K562 (cell line): ENCODE results near the gene TSHB. TPM values are rescaled to one million over a fixed set of nuclear protein-coding genes. Genes with fewer than 3 reads are reported as not detected.

ENCODE experiments used
- ATAC-seq: fragments of 200-7000 bp; cut with Tn5 transposase; 3 replicates; pipeline ENCODE4 v1.9.1; 2020; ENCODE audit warnings: moderate library complexity
- BruUV-seq: library from RNA; stranded (reverse); fragments of 400-500 nt; replicated peaks from 2 replicates; lab custom pipeline; 2021; lab: Mats Ljungman, UMichigan
- CTCF ChIA-PET: fragments of 300-600 bp; formaldehyde crosslinking; extraction: SDS; loops from one replicate; lab custom pipeline; 2021; ENCODE audit warnings: low intra/inter-chr PET ratio; lab: Yijun Ruan, JAX
- POLR2A ChIA-PET: fragments of 300-600, 350-650 bp; sonication (Branson Sonifier 250); formaldehyde crosslinking; extraction: SDS; loops from one replicate; lab custom pipeline; 2021; ENCODE audit warnings: antibody characterized with exemption, inconsistent platforms; lab: Yijun Ruan, JAX
- DNase-seq, 4 experiments: peaks; one replicate each; pipeline versions ENCODE4 v3.0.0 to v3.0.0-alpha.2; 2011 to 2018; ENCODE audit warnings: low spot score in 3 of 4, mixed read lengths in 3 of 4; ENCODE audit errors: extremely low read depth in 1 of 4
- FAIRE-seq: peaks from 2 replicates; lab custom pipeline; 2011; peaks lifted over from hg19 to GRCh38; lab: Jason Lieb, UNC
- H2AFZ ChIP-seq: 2 replicates; pipeline ENCODE4 v1.6.0; 2011; ENCODE audit warnings: low read depth, low read length, control low read depth, inconsistent platforms
- H3K27ac ChIP-seq: fragments of 200-600 bp; 3 replicates; pipeline ENCODE4 v1.8.0; 2011; ENCODE audit warnings: low read depth, mild to moderate bottlenecking, control low read depth, inconsistent platforms, low read length, moderate library complexity, mixed read lengths; ENCODE audit errors: extremely low read depth
- H3K27me3 ChIP-seq, 2 experiments: fragments of 300-600 bp in 1 of 2; 2 replicates in 1 of 2; 3 replicates in 1 of 2; pipeline versions ENCODE4 v1.6.0 to v1.8.0; 2011; ENCODE audit warnings: inconsistent platforms in 2 of 2, low read length in 2 of 2, mild to moderate bottlenecking in 1 of 2, mixed read lengths in 1 of 2, moderate library complexity in 1 of 2; ENCODE audit not compliant: control insufficient read depth in 2 of 2, insufficient read depth in 2 of 2
- H3K36me3 ChIP-seq: fragments of 300-600 bp; 3 replicates; pipeline ENCODE4 v1.8.0; 2011; ENCODE audit warnings: mild to moderate bottlenecking, low read length, inconsistent platforms; ENCODE audit not compliant: control insufficient read depth, insufficient read depth
- H3K4me1 ChIP-seq, 2 experiments: fragments of 200-600 bp in 1 of 2; replicated peaks in 1 of 2; 2 replicates in 1 of 2; 3 replicates in 1 of 2; pipeline versions ENCODE4 v1.5.1 to v1.8.0; 2011; ENCODE audit warnings: inconsistent platforms in 2 of 2, low read length in 2 of 2, mild to moderate bottlenecking in 1 of 2, mixed read lengths in 1 of 2, moderate library complexity in 1 of 2; ENCODE audit not compliant: control insufficient read depth in 2 of 2, insufficient read depth in 2 of 2
- H3K4me2 ChIP-seq: 2 replicates; pipeline ENCODE4 v1.6.1; 2011; ENCODE audit warnings: low read length, control low read depth, inconsistent platforms, mixed read lengths; ENCODE audit not compliant: insufficient read depth
- H3K4me3 ChIP-seq: fragments of 200-600 bp; sonication (generic), shearing (Covaris generic); 2 replicates; pipeline ENCODE4 v1.5.1; 2016; ENCODE audit warnings: control low read depth, inconsistent platforms
- H3K79me2 ChIP-seq: fragments of 200-600 bp; 3 replicates; pipeline ENCODE4 v1.8.0; 2011; ENCODE audit warnings: low read length, inconsistent platforms; ENCODE audit not compliant: control insufficient read depth, insufficient read depth
- H3K9ac ChIP-seq, 2 experiments: 2 replicates each; pipeline versions ENCODE4 v1.6.0 to v1.6.1; 2011; ENCODE audit warnings: low read depth in 2 of 2, low read length in 2 of 2, control low read depth in 1 of 2, inconsistent platforms in 1 of 2, mild to moderate bottlenecking in 1 of 2, mixed read lengths in 1 of 2; ENCODE audit not compliant: insufficient read depth in 1 of 2
- H3K9me1 ChIP-seq: one replicate; pipeline ENCODE4 v1.6.0; 2011; ENCODE audit warnings: inconsistent platforms, mild to moderate bottlenecking, low read length, moderate library complexity; ENCODE audit not compliant: control insufficient read depth, insufficient read depth
- H3K9me3 ChIP-seq: replicated peaks from 2 replicates; pipeline ENCODE4 v1.5.1; 2011; ENCODE audit warnings: low read depth, low read length, inconsistent platforms; ENCODE audit not compliant: control insufficient read depth, insufficient read depth
- H4K20me1 ChIP-seq: replicated peaks from 2 replicates; pipeline ENCODE4 v1.6.1; 2011; ENCODE audit warnings: low read length, inconsistent platforms, mixed read lengths; ENCODE audit not compliant: control insufficient read depth, insufficient read depth
- C11orf30 ChIP-seq: fragments of 450-650 bp; IDR thresholded peaks from 2 replicates; pipeline ENCODE4 v1.6.1; 2016; ENCODE audit warnings: low read depth, mild to moderate bottlenecking
- CEBPB ChIP-seq: fragments of 450-650 bp; IDR thresholded peaks from 2 replicates; pipeline ENCODE4 v1.6.1; 2016; ENCODE audit warnings: missing genetic modification characterization, missing compliant biosample characterization
- MED1 ChIP-seq: sonication (generic); formaldehyde crosslinking; IDR thresholded peaks from 2 replicates; pipeline ENCODE4 v1.8.1; 2023; ENCODE audit warnings: missing genetic modification reagents, borderline replicate concordance
- ZNF316 ChIP-seq: fragments of 450-650 bp; IDR thresholded peaks from 2 replicates; pipeline ENCODE4 v1.6.1; 2016
- WGBS: fragments of 100-300 bp; shearing (Covaris generic); methylation state at CpG from one replicate; pipeline ENCODE4 v1.1.6; 2016; ENCODE audit warnings: low coverage, mixed read lengths; ENCODE audit not compliant: insufficient coverage; ENCODE audit errors: missing lambda C conversion rate; 5-methylcytosine and 5-hydroxymethylcytosine counted together
- in situ Hi-C: fragments of 300-500 bp; cut with MboI; formaldehyde crosslinking; loops from 4 replicates; pipeline ENCODE4 v1.15.0; 2018; ENCODE audit warnings: inconsistent platforms, mixed read lengths
- intact Hi-C: fragments of 100-400 bp; cut with micrococcal nuclease; formaldehyde crosslinking; loops from 2 replicates; pipeline ENCODE4 v1.14.2; 2022
- polyA plus RNA-seq, 8 experiments: library from polyadenylated mRNA; depleted of rRNA in 4 of 8; stranded (reverse) in 5 of 8; unstranded in 3 of 8; fragments of >200 nt; fragmentation: Nextera tagmentation in 2 of 8; fragmentation: Illumina TruSeq in 1 of 8; extraction: Ambion mirVana in 2 of 8; extraction: Trizol in 1 of 8; gene quantifications; 2 replicates each; pipeline versions ENCODE4 v1.2.1 to v1.2.3, GENCODE V29; 2011 to 2014; ENCODE audit warnings: inconsistent platforms in 1 of 8, missing spikeins in 1 of 8
- total RNA-seq, 7 experiments: library from RNA; depleted of rRNA in 6 of 7; stranded (reverse); fragments of >200 nt in 6 of 7; fragmentation: Illumina TruSeq in 2 of 7; extraction: Trizol in 2 of 7; gene quantifications; 2 replicates each; pipeline versions ENCODE4 v1.2.1 to v1.2.3, GENCODE V29; 2011 to 2021; ENCODE audit warnings: low replicate concordance in 1 of 7
- TF ChIP-seq, protein P1 (sequence below): IDR thresholded peaks from 2 replicates; pipeline ENCODE4 v1.6.1; 2016; ENCODE audit warnings: missing genetic modification characterization, missing compliant biosample characterization

The TSHB gene
- total and polyA plus RNA-seq, 9 of the 15 experiments (the other 6 are each of a cell fraction or from before 2014, with no cell fraction given): not detected

DNA sequence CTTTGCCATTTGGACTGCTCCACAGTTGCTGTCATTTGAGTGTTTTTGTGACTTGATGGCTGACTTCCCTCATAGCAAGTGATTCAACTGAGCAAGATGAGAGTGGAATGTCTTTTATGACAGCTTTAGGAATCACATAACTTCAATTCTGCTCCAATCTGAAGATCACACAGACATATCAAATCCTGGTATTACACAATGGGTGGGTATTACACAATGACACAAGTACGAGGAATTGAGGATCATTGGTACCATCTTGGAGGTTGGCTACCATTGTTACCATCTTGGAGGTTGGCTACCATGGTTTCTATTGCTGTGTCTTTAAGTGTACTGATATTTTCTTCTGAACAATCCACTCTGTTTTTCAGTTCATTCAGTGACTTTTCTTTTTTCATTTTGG is 8.5 kb upstream of the TSHB start:
- H3K4me2 ChIP-seq: no peak overlapping the region
- intact Hi-C loops (no loop called here), in situ Hi-C loops (no loop called here)
- no peak overlapping the region for H3K9ac ChIP-seq
- no peak overlapping the region for H3K27ac ChIP-seq
- POLR2A ChIA-PET: no interaction called here
- CTCF ChIA-PET: interaction anchor here (0.6 kb wide), 1 partner anchor 20 kb away, joined by 3 read pairs; no protein-coding TSS in a partner anchor
- H3K79me2 ChIP-seq: no peaks in the 10 kb centered on the region
- no peaks in the 10 kb centered on the region for H3K27me3 ChIP-seq
- no TSS peak for BruUV-seq
- WGBS: 0% methylated on average over 1 of the region's 1 CpG
- no peaks in the 10 kb centered on the region for H3K36me3 ChIP-seq
- H2AFZ ChIP-seq: no peak overlapping the region
- no peaks in the 10 kb centered on the region for H3K9me1 ChIP-seq
- TF ChIP-seq CEBPB (tag): peak; percentile 46; the same call in 1 of the 2 replicates
- TF ChIP-seq, protein P1, sequence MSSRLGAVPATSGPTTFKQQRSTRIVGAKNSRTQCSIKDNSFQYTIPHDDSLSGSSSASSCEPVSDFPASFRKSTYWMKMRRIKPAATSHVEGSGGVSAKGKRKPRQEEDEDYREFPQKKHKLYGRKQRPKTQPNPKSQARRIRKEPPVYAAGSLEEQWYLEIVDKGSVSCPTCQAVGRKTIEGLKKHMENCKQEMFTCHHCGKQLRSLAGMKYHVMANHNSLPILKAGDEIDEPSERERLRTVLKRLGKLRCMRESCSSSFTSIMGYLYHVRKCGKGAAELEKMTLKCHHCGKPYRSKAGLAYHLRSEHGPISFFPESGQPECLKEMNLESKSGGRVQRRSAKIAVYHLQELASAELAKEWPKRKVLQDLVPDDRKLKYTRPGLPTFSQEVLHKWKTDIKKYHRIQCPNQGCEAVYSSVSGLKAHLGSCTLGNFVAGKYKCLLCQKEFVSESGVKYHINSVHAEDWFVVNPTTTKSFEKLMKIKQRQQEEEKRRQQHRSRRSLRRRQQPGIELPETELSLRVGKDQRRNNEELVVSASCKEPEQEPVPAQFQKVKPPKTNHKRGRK: no peak
- FAIRE-seq: no peak
- no peaks in the 10 kb centered on the region for H4K20me1 ChIP-seq
- ATAC-seq: no peak
- no peaks in the 10 kb centered on the region for H3K4me1 ChIP-seq
- no peak for DNase-seq
- H3K9me3 ChIP-seq: no peaks in the 10 kb centered on the region
- H3K4me3 ChIP-seq: no peak overlapping the region

GRCh38 chr1:115023593-115023992 is 6.0 kb upstream of the TSHB start:
- Histone ChIP-seq H3K9ac (no peak overlapping the region), H3K4me3 (no peak overlapping the region), H3K4me1 (no peaks in the 10 kb centered on the region), H3K79me2 (no peaks in the 10 kb centered on the region), H4K20me1 (no peaks in the 10 kb centered on the region), H3K9me1 (no peaks in the 10 kb centered on the region), H3K27me3 (no peaks in the 10 kb centered on the region), H3K27ac (no peak overlapping the region), H3K4me2 (no peak overlapping the region), H3K9me3 (no peaks in the 10 kb centered on the region), H3K36me3 (no peaks in the 10 kb centered on the region), H2AFZ (no peak overlapping the region)
- ATAC-seq: no peak
- in situ Hi-C loops: no loop called here
- no peak for FAIRE-seq
- ChIA-PET CTCF (no interaction called here), POLR2A (no interaction called here)
- intact Hi-C loops: no loop called here
- no TSS peak for BruUV-seq
- TF ChIP-seq MED1 (CRISPR knock-in tag) (no peak), C11orf30 (peak; percentile 52), ZNF316 (peak; percentile 68)
- DNase-seq: no peak
